Endothelial cell of umbilical vein (primary cell): ENCODE results near the gene ZKSCAN4. TPM values are rescaled to one million over a fixed set of nuclear protein-coding genes. Genes with fewer than 3 reads are reported as not detected.

Experiments used
- BruUV-seq: library from RNA; stranded (reverse); fragments of 400-500 nt; replicated peaks from 2 replicates; lab custom pipeline; 2021; lab: Mats Ljungman, UMichigan
- CTCF ChIA-PET: fragments of 300-600, 350-600 bp; sonication (Branson Sonifier 250); formaldehyde crosslinking; loops from one replicate; lab custom pipeline; 2021; ENCODE audit warnings: antibody characterized with exemption, inconsistent platforms; lab: Charles Lee
- POLR2A ChIA-PET: fragments of 300-600, 350-600 bp; sonication (Branson Sonifier 250); formaldehyde crosslinking; loops from one replicate; lab custom pipeline; 2021; ENCODE audit warnings: antibody characterized with exemption, inconsistent platforms; lab: Charles Lee
- DNase-seq: peaks from one replicate; pipeline ENCODE4 v3.0.0-alpha.2; 2011; ENCODE audit warnings: low read depth, low spot score
- FAIRE-seq: peaks from 2 replicates; lab custom pipeline; 2011; peaks lifted over from hg19 to GRCh38; lab: Jason Lieb, UNC
- H2AFZ ChIP-seq: 2 replicates; pipeline ENCODE4 v1.6.0; 2012; ENCODE audit warnings: low read depth, low read length, control low read depth, inconsistent platforms
- H3K27ac ChIP-seq: 2 replicates; pipeline ENCODE4 v1.5.1; 2011; ENCODE audit warnings: low read depth, mild to moderate bottlenecking, control low read depth, low read length, moderate library complexity; ENCODE audit not compliant: insufficient read depth
- H3K27me3 ChIP-seq, 2 experiments: 2 replicates each; pipeline versions ENCODE4 v1.6.0 to v1.6.1; 2011; ENCODE audit warnings: low read length in 2 of 2, mixed read lengths in 1 of 2; ENCODE audit not compliant: control insufficient read depth in 2 of 2, insufficient read depth in 2 of 2
- H3K36me3 ChIP-seq, 2 experiments: 2 replicates in 1 of 2; 3 replicates in 1 of 2; pipeline ENCODE4 v1.5.1; 2011; ENCODE audit warnings: low read length in 2 of 2, mild to moderate bottlenecking in 1 of 2, moderate library complexity in 1 of 2; ENCODE audit not compliant: control insufficient read depth in 2 of 2, insufficient read depth in 2 of 2; ENCODE audit errors: extremely low read depth in 1 of 2
- H3K4me1 ChIP-seq: 3 replicates; pipeline ENCODE4 v1.5.1; 2011; ENCODE audit warnings: mild to moderate bottlenecking, low read length; ENCODE audit not compliant: control insufficient read depth, insufficient read depth; ENCODE audit errors: extremely low read depth
- H3K4me2 ChIP-seq: 2 replicates; pipeline ENCODE4 v1.6.1; 2011; ENCODE audit warnings: low read length, control low read depth, mixed read lengths; ENCODE audit not compliant: insufficient read depth
- H3K4me3 ChIP-seq, 3 experiments: fragments of 200-600 bp in 1 of 3; sonication (generic), shearing (Covaris generic) in 1 of 3; replicated peaks in 1 of 3; 2 replicates each; pipeline ENCODE4 v1.5.1; 2011 to 2016; ENCODE audit warnings: control low read depth in 3 of 3, low read length in 3 of 3, mild to moderate bottlenecking in 2 of 3, inconsistent platforms in 1 of 3, low read depth in 1 of 3, moderate library complexity in 1 of 3; ENCODE audit not compliant: insufficient read depth in 1 of 3
- H3K79me2 ChIP-seq: 2 replicates; pipeline ENCODE4 v1.6.0; 2012; ENCODE audit warnings: low read length, inconsistent platforms; ENCODE audit not compliant: control insufficient read depth, insufficient read depth
- H3K9ac ChIP-seq: replicated peaks from 2 replicates; pipeline ENCODE3; 2011; ENCODE audit warnings: low read length, control low read depth; ENCODE audit not compliant: insufficient read depth; ENCODE audit errors: extremely low read depth
- H3K9me1 ChIP-seq: replicated peaks from 3 replicates; pipeline ENCODE4 v1.6.0; 2011; ENCODE audit warnings: mild to moderate bottlenecking, low read length; ENCODE audit not compliant: control insufficient read depth, insufficient read depth; ENCODE audit errors: extremely low read depth
- H3K9me3 ChIP-seq: replicated peaks from 2 replicates; pipeline ENCODE4 v1.5.1; 2012; ENCODE audit warnings: low read length, inconsistent platforms; ENCODE audit not compliant: control insufficient read depth, insufficient read depth
- H4K20me1 ChIP-seq: replicated peaks from 2 replicates; pipeline ENCODE3; 2011; ENCODE audit warnings: mild to moderate bottlenecking, low read length; ENCODE audit not compliant: control insufficient read depth, insufficient read depth; ENCODE audit errors: extremely low read depth
- EZH2 ChIP-seq: IDR thresholded peaks from 2 replicates; pipeline ENCODE4 v1.6.1; 2012; ENCODE audit warnings: borderline replicate concordance, low read depth, mild to moderate bottlenecking, moderate library complexity, low read length, inconsistent platforms; ENCODE audit not compliant: severe bottlenecking
- FOS ChIP-seq: IDR thresholded peaks from 2 replicates; pipeline ENCODE4 v1.6.1; 2011; ENCODE audit warnings: mild to moderate bottlenecking, low read length, moderate library complexity, borderline replicate concordance; ENCODE audit not compliant: insufficient read depth
- GATA2 ChIP-seq: IDR thresholded peaks from 2 replicates; pipeline ENCODE4 v1.7.0; 2011; ENCODE audit warnings: low read depth, mild to moderate bottlenecking, moderate library complexity, mixed read lengths, low read length; ENCODE audit not compliant: insufficient read length, insufficient read depth
- JUN ChIP-seq: IDR thresholded peaks from 2 replicates; pipeline ENCODE4 v1.6.1; 2011; ENCODE audit warnings: borderline replicate concordance, low read depth; ENCODE audit not compliant: insufficient read length, insufficient read depth
- MYC ChIP-seq: IDR thresholded peaks from one replicate; pipeline ENCODE4 v1.6.1; 2011; ENCODE audit warnings: mild to moderate bottlenecking, low read depth, low read length
- POLR2A ChIP-seq: IDR thresholded peaks from 2 replicates; pipeline ENCODE4 v1.6.1; 2012; ENCODE audit warnings: low read depth, mild to moderate bottlenecking, control low read depth, low read length
- POLR2AphosphoS5 ChIP-seq: IDR thresholded peaks from 2 replicates; pipeline ENCODE4 v1.6.1; 2012; ENCODE audit warnings: low read depth, mild to moderate bottlenecking, control low read depth, low read length, moderate library complexity; ENCODE audit not compliant: insufficient read depth
- dilution Hi-C: fragments of 300-500 bp; cut with MboI; formaldehyde crosslinking; loops from one replicate; pipeline ENCODE4 v1.15.0; 2019; ENCODE audit warnings: low sequenced_read_pairs; ENCODE audit not compliant: extremely low pct_ligation_motif_present
- intact Hi-C: fragments of 100-400 bp; cut with micrococcal nuclease; formaldehyde crosslinking; loops from one replicate; pipeline ENCODE4 v1.10.0; 2022
- polyA plus RNA-seq, 4 experiments: library from polyadenylated mRNA; depleted of rRNA in 3 of 4; stranded (reverse) in 3 of 4; unstranded in 1 of 4; fragments of >200 nt; gene quantifications; 2 replicates each; pipeline versions ENCODE4 v1.2.1 to v1.2.3, GENCODE V29; 2011 to 2012; ENCODE audit warnings: missing spikeins in 1 of 4
- total RNA-seq: library from RNA; stranded (reverse); gene quantifications from 2 replicates; pipeline ENCODE4 v1.2.3, GENCODE V29; 2021
- TF ChIP-seq, protein P1 (sequence below), 2 donors: IDR thresholded peaks; 1 replicate in 1 of 2; 2 replicates in 1 of 2; pipeline ENCODE4 v1.5.1; 2011; ENCODE audit warnings: low read length in 2 of 2, mild to moderate bottlenecking in 2 of 2, moderate library complexity in 2 of 2, control low read depth in 1 of 2, inconsistent platforms in 1 of 2, low read depth in 1 of 2; ENCODE audit not compliant: insufficient read depth in 1 of 2; ENCODE audit errors: extremely low read depth in 1 of 2
- TF ChIP-seq, protein P2 (sequence below): IDR thresholded peaks from 2 replicates; pipeline ENCODE4 v1.6.1; 2011; ENCODE audit not compliant: insufficient read depth, insufficient read length

The ZKSCAN4 gene
- total and polyA plus RNA-seq, 2 donors (not counting 3 experiments of a cell fraction or from before 2014, with no cell fraction given): 1.3 to 3.6 TPM

DNA sequence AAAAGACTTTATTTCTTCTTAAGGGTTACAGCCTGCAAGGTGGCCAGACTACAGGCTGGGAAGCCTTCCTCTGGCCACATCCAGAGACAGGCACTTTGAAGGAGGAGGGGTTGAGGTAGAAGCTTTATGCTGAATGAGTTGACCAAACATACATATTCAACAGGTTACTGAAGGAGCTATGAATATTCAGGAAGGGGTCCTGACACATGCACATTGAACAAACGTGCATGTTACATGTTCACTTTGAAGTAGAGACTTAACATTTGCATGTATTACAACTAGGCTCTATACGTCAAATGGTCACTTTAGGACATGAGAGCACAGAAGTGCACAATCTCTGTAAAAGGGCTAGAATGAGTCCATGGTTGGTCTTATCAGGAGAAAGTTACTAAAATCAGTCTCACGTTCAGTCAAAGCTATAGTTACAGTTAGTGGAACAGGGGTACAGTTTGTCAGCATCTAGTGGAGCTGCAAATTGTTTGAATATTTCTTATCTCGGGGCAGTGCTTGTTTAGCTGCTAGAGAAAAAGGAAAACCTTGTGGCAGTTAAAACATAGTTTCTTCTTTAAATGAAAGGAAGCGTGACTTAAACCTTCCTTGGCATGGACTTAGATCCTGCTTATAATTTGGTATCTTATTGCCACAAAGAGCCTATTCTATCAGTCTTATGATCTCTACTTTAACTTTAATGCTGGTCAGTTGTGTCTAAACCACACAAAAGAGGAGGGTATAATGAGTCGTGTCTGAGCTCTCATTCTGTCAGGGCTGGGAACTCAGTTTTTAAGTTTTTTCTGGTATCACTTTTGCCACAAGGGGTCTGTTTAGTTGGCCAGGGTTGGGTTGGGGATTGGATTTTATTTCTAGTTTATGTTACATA is 31.6 kb downstream of the ZKSCAN4 start:
- no peak overlapping the region for H3K27ac ChIP-seq
- no peak overlapping the region for H3K4me3 ChIP-seq
- dilution Hi-C loops: no loop called here
- ChIA-PET CTCF (interaction anchor here (0.7 to 2.0 kb wide), 4 partner anchors 59 to 458 kb away, joined by 3 to 4 read pairs (median 4); partner anchors contain the start of gene PGBD1), POLR2A (interaction anchor here (0.7 kb wide), 1 partner anchor 54 kb away, joined by 6 read pairs; no protein-coding TSS in a partner anchor)
- H3K27me3 ChIP-seq: peaks cover 3 to 4% of the 10 kb centered on the region in 2 experiments
- no peak for TF ChIP-seq GATA2
- TF ChIP-seq POLR2AphosphoS5: no peak
- TF ChIP-seq, protein P1, sequence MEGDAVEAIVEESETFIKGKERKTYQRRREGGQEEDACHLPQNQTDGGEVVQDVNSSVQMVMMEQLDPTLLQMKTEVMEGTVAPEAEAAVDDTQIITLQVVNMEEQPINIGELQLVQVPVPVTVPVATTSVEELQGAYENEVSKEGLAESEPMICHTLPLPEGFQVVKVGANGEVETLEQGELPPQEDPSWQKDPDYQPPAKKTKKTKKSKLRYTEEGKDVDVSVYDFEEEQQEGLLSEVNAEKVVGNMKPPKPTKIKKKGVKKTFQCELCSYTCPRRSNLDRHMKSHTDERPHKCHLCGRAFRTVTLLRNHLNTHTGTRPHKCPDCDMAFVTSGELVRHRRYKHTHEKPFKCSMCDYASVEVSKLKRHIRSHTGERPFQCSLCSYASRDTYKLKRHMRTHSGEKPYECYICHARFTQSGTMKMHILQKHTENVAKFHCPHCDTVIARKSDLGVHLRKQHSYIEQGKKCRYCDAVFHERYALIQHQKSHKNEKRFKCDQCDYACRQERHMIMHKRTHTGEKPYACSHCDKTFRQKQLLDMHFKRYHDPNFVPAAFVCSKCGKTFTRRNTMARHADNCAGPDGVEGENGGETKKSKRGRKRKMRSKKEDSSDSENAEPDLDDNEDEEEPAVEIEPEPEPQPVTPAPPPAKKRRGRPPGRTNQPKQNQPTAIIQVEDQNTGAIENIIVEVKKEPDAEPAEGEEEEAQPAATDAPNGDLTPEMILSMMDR (IDR thresholded peaks at IDR 0.05; ENCODE audit: extremely low read depth in 1 of 2, insufficient read depth in 1 of 2, low read depth in 1 of 2, low read length in 2 of 2): no peak
- no peak for TF ChIP-seq EZH2
- TF ChIP-seq, protein P2, sequence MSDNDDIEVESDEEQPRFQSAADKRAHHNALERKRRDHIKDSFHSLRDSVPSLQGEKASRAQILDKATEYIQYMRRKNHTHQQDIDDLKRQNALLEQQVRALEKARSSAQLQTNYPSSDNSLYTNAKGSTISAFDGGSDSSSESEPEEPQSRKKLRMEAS: no peak
- TF ChIP-seq POLR2A: no peak
- no peak for TF ChIP-seq JUN
- no peak for TF ChIP-seq FOS
- no peak for TF ChIP-seq MYC
- no TSS peak for BruUV-seq
- intact Hi-C loops: loop anchor here (10.0 kb wide), 1 partner anchor 746 kb away; the partner anchor contains the start of gene ZNF184
- DNase-seq (peak; percentile 5), FAIRE-seq (no peak)
- H3K36me3 ChIP-seq: no peaks in the 10 kb centered on the region
- H3K4me2 ChIP-seq: no peak overlapping the region
- no peaks in the 10 kb centered on the region for H4K20me1 ChIP-seq
- H3K9me1 ChIP-seq: no peaks in the 10 kb centered on the region
- H3K9me3 ChIP-seq: no peaks in the 10 kb centered on the region
- peaks cover 2% of the 10 kb centered on the region for H3K79me2 ChIP-seq
- no peak overlapping the region for H3K9ac ChIP-seq
- no peak overlapping the region for H2AFZ ChIP-seq
- peaks cover 9% of the 10 kb centered on the region for H3K4me1 ChIP-seq
